Thoracic aorta (tissue), 2 donors: ENCODE data around the gene RAB3A. TPM values are rescaled to one million over a fixed set of nuclear protein-coding genes. Genes with fewer than 3 reads are reported as not detected.

Source experiments
- ATAC-seq: fragments of 150-250 bp; one replicate; pipeline ENCODE4 v1.8.0; 2017; ENCODE audit warnings: low read depth; ENCODE audit not compliant: insufficient number of reproducible peaks, low FRiP score
- DNase-seq: peaks from one replicate; pipeline ENCODE4 v3.0.0-alpha.2; 2020; ENCODE audit warnings: low spot score
- H3K27ac ChIP-seq, 2 donors: fragments of 200-600 bp; sonication (generic); 1 replicate in 1 of 2; 2 replicates in 1 of 2; pipeline ENCODE4 v1.5.1; 2016; ENCODE audit warnings: mild to moderate bottlenecking in 2 of 2, moderate library complexity in 2 of 2
- H3K27me3 ChIP-seq: fragments of 200-600 bp; sonication (generic); replicated peaks from 2 replicates; pipeline ENCODE4 v1.6.0; 2016; ENCODE audit warnings: mild to moderate bottlenecking; ENCODE audit not compliant: insufficient read depth
- H3K36me3 ChIP-seq: fragments of 200-600 bp; sonication (generic); one replicate; pipeline ENCODE4 v1.5.1; 2016
- H3K4me1 ChIP-seq, 2 donors: fragments of 200-600 bp; sonication (generic); 1 replicate in 1 of 2; 2 replicates in 1 of 2; pipeline versions ENCODE4 v1.5.1 to v1.6.0; 2016; ENCODE audit warnings: low read depth in 2 of 2, mild to moderate bottlenecking in 1 of 2; ENCODE audit not compliant: control insufficient read depth in 1 of 2
- H3K4me3 ChIP-seq: fragments of 200-600 bp; sonication (generic); 2 replicates; pipeline ENCODE4 v1.5.1; 2016; ENCODE audit warnings: mild to moderate bottlenecking
- H3K9me3 ChIP-seq: fragments of 200-600 bp; sonication (generic); 2 replicates; pipeline ENCODE4 v1.5.1; 2016
- total RNA-seq, 2 donors: library from RNA; depleted of rRNA; stranded (reverse); fragments of >200 nt; gene quantifications; one replicate each; pipeline versions ENCODE4 v1.1.0 to v1.2.3, GENCODE V29; 2016
- TF ChIP-seq, protein P1 (sequence below): fragments of 200-600 bp; sonication (generic); IDR thresholded peaks from one replicate; pipeline ENCODE4 v1.5.1; 2019; ENCODE audit warnings: antibody characterized with exemption

RAB3A gene
- total RNA-seq, 2 donors from 2014 or later, result 1.9 TPM; not detected in 1

DNA sequence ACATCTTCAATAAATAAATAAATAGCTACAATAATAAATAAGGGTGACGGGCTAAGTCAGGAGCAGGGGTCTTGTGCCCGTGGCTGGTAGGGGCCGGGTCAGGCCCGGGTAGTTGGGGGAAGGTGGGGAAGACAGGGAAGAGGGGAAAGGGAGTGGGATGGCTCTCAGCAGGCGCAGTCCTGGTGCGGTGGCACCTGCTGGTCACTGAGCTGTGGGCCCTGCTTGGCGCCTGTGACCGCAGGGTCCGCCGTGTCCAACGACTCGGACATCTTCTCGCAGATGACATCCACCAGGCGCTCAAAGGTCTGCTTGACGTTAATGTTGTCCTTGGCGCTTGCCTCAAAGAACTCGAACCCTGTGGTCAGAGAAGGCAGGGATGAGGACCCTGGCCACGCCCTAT is 6.5 kb downstream of the RAB3A start:
- TF ChIP-seq, protein P1, sequence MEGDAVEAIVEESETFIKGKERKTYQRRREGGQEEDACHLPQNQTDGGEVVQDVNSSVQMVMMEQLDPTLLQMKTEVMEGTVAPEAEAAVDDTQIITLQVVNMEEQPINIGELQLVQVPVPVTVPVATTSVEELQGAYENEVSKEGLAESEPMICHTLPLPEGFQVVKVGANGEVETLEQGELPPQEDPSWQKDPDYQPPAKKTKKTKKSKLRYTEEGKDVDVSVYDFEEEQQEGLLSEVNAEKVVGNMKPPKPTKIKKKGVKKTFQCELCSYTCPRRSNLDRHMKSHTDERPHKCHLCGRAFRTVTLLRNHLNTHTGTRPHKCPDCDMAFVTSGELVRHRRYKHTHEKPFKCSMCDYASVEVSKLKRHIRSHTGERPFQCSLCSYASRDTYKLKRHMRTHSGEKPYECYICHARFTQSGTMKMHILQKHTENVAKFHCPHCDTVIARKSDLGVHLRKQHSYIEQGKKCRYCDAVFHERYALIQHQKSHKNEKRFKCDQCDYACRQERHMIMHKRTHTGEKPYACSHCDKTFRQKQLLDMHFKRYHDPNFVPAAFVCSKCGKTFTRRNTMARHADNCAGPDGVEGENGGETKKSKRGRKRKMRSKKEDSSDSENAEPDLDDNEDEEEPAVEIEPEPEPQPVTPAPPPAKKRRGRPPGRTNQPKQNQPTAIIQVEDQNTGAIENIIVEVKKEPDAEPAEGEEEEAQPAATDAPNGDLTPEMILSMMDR, result no peak
- Histone ChIP-seq H3K9me3 (no peaks in the 10 kb centered on the region), H3K27me3 (no peaks in the 10 kb centered on the region), H3K4me3 (no peak overlapping the region), H3K36me3 (no peaks in the 10 kb centered on the region), H3K27ac (no peak overlapping the region), H3K4me1 (peaks cover 8 to 13% of the 10 kb centered on the region in 2 donors)
- ATAC-seq (no peak), DNase-seq (no peak)

DNA sequence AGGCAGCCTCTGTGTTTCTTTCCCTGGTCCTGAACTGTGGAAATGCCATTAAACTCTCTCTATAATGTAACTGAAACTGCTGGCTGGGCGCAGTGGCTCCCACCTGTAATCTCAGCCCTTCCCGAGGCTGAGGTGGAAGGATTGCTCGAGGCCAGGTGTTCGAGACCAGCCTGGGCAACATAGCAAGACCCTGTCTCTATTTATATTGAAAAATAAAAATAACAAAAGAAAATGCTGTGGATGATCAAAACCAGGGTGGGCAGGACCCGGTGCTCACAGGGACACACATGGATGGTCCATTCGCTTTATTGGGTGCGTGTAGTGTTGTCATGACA is 7.4 kb downstream of the RAB3A start:
- Histone ChIP-seq H3K9me3 (no peaks in the 10 kb centered on the region), H3K4me1 (peaks cover 8 to 13% of the 10 kb centered on the region in 2 donors), H3K4me3 (no peak overlapping the region), H3K27me3 (no peaks in the 10 kb centered on the region), H3K27ac (no peak overlapping the region), H3K36me3 (no peaks in the 10 kb centered on the region)
- TF ChIP-seq, protein P1, result no peak
- ATAC-seq (no peak), DNase-seq (no peak)

DNA sequence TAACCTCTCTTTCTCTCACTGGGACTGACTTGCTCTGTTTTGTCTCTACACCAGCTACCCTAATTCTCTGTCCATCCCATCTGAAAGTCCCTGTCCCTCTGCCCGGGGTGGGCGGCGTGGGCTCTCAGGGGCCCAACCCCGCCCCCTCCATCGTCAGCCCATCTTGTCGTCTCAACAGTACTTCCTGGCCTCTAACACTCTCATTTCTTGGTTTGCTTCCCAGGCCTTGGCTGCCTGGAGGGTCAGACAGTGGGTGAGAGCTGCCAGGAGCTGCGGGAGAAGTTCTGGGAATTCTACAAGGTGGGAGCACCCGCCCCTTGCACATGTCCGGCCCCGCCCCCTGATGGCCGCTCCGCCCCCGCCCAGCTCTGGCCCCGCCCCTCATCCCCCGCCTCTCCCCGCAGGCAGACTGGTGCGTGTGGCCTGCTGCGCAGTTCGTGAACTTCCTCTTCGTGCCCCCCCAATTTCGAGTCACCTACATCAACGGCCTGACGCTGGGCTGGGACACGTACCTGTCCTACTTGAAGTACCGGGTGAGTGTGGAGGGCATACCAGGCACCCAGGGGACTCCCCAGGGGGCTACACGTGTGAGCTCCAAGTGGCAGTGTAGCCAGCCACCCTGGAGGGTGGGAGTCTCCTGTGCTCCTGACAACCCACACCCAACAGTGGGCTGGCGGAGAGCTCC is 9.1 kb downstream of the RAB3A start:
- DNase-seq, result no peak
- Histone ChIP-seq H3K4me3 (peak overlapping the region; percentile 23), H3K27me3 (no peaks in the 10 kb centered on the region), H3K36me3 (no peaks in the 10 kb centered on the region), H3K4me1 (peaks cover 8 to 13% of the 10 kb centered on the region in 2 donors), H3K9me3 (no peaks in the 10 kb centered on the region), H3K27ac (no peak overlapping the region)
- TF ChIP-seq, protein P1, result no peak
- no peak for ATAC-seq

DNA sequence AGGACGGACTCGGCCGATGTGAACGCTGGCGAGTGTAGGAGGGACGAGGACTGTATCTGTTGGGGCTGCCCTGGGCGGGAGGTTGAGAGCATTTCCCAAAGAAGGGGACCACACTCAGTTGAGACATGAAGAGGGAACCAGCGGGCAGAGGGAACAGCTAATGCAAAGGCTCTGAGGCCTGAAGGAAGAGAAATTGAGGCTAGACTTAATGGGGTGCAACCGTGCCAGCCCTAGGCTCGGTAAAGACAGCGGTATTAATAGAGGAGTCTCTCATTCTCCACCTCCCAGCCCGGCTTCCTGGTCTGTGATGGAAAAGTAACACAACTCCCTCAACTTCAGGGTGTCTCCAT is 9.7 kb downstream of the RAB3A start:
- H3K9me3 ChIP-seq, result no peaks in the 10 kb centered on the region
- no peak for ATAC-seq
- TF ChIP-seq, protein P1, result no peak
- H3K27ac ChIP-seq, result no peak overlapping the region
- H3K4me1 ChIP-seq, result peaks cover 8 to 13% of the 10 kb centered on the region in 2 donors
- no peaks in the 10 kb centered on the region for H3K27me3 ChIP-seq
- no peak for DNase-seq
- H3K4me3 ChIP-seq, result peak overlapping the region; percentile 93
- H3K36me3 ChIP-seq, result no peaks in the 10 kb centered on the region

DNA sequence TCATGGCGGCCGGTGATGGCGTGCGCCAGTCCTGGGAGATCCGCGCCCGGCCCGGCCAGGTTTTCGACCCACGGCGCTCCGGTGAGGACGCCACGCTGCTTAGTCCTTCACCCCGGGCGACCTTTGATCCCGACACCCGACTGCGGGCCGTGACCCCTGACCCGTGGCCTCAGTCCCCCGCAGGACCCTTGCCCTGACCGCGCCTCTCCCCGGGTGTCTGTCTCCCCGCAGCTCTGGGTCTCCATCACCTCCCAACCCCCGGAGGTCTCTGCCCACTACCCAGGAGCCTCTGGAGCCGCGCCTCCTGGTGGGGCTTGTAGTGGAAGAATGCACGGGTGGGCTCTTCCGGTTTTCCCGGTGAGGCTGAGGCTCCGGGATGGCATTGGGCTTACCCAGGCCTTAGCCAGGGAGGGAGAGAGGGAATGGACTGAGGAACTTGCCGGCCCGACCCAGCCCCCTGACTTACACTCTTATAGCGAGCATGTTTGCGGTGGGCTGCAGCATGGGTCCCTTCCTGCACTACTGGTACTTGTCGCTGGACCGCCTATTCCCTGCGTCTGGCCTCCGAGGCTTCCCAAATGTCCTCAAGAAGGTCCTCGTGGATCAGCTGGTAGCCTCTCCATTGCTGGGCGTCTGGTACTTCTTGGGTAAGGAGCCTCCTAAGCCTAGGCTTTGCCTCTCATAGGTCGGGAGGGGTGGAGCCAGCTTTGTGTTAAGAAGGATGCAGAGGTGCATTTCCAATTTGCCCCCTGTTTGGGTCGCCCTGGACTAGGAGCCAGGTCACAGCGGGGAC is 10.3 kb downstream of the RAB3A start:
- TF ChIP-seq, protein P1, result no peak
- DNase-seq, result no peak
- Histone ChIP-seq H3K27ac (peak overlapping the region; percentile 80 to 84), H3K27me3 (no peaks in the 10 kb centered on the region), H3K4me1 (peaks cover 8 to 13% of the 10 kb centered on the region in 2 donors), H3K36me3 (no peaks in the 10 kb centered on the region), H3K4me3 (peak overlapping the region; percentile 93), H3K9me3 (no peaks in the 10 kb centered on the region)
- no peak for ATAC-seq
